HG02981 (cell line): ENCODE results near the gene MAML2.

ENCODE experiments used
- ATAC-seq: cut with Tn5 transposase; IDR thresholded peaks from one replicate; pipeline ENCODE4 v1.9.1; 2021; ENCODE audit warnings: mild to moderate bottlenecking, moderate library complexity; ENCODE audit not compliant: unreplicated experiment

The MAML2 gene

GRCh38 chr11:95937358-95937757, 405.6 kb downstream of the MAML2 start:
- ATAC-seq: no peak

DNA sequence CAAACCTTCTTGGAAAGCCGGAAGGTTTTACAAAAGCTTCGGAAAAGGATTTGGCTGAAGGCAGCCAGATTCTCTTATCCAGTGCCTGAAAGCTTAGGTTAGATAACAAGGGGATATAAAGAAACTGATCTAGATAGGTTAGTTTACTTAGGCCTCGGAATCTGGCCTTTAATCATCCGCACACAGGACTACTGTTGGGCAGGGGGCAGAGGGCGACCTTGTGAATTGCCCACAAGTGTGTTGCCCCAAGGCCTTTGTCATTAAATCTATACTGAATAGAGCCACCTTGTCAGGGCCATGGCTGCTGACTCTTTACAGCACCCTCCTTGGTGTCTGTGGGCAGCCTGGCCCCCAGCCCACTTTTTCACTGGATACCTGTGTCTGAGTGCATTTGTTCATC, 409.4 kb downstream of the MAML2 start:
- no peak for ATAC-seq

DNA sequence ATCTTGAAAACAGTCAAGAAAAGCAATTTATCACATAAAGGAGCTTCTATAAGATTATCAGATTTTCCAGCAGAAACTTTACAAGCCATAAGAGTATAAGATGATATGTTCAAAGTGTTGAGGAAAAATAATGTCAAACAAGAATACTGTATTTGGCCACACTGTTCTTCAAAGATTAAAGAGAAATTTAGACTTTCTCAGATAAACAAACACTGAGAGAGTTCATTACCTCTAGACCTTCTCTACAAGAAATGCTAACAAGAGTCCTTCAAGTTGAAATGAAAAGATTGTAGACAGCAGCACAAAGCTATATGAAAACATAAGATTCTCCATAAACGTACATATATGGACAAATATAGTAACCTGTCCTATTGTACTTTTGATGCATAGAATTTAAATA, 411.1 kb downstream of the MAML2 start:
- no peak for ATAC-seq

- ATAC-seq: no peak
These were observed 412.0 kb downstream of the MAML2 start for GRCh38 chr11:95930948-95931347.

GRCh38 chr11:95926726-95927125, 416.3 kb downstream of the MAML2 start:
- ATAC-seq: no peak
